Activated naive CD8-positive, alpha-beta T cell treated with anti-CD3 and anti-CD28 coated beads, Interleukin-2, amount 50 U/mL, for 16 hours (primary cell): ENCODE results near the gene ELF2.
A peak's percentile ranks its signal among the peaks of the same experiment; 100 is the strongest.
"Not testable (repeated sequence)": the region's sequence is repeated elsewhere in the genome, so short reads cannot be mapped to it uniquely, and the experiment has no call there.

Source experiments
- DNase-seq: peaks from one replicate; pipeline ENCODE4 v3.0.0-alpha.2; 2020; ENCODE audit warnings: low read depth, low spot score

ELF2 gene

GRCh38 chr4:139078926-139079325 is 98.1 kb downstream of the ELF2 start:
- no peak for DNase-seq

GRCh38 chr4:139077567-139078355 is 99.3 kb downstream of the ELF2 start:
- DNase-seq: no peak

GRCh38 chr4:139076016-139076744 is 100.8 kb downstream of the ELF2 start:
- no peak for DNase-seq

DNA sequence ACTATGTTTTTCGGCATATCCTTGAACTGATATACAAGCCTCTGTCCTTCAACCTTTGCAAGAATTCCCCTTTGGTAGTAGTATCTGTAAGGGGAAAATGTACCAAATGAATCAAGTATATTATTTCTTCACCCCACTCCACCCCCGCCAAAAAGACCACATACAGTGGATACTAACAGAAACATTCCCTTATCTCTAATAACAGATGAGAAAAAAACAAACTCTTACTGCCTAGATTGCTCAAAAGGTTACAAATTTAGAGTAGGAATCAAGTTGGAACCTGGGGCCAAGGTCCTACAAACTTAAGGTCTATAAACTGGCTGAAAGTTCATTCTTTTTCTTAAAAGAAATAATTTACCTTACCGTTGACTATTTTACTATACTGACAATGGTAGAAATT is 116.4 kb downstream of the ELF2 start:
- DNase-seq: no peak

DNA sequence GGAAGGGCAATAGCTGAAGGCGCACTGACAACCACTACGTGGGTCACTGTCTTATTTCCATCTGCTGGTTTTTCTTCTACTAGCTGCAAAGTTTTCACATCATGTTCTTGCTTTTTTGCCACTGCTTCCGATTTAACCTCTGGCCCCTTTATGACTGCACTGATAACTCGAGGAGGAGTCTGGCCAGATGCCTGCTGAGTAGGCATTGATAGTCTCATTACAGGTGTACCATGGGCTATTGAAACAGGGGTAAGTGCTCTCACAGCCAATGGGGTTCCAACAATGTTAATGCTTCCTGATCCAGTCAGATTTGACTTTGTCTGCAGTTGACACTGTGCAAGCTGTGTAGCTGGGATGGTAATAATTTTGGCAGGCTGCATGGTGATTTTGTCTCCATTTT is 118.0 kb downstream of the ELF2 start:
- DNase-seq: not testable (repeated sequence)

DNA sequence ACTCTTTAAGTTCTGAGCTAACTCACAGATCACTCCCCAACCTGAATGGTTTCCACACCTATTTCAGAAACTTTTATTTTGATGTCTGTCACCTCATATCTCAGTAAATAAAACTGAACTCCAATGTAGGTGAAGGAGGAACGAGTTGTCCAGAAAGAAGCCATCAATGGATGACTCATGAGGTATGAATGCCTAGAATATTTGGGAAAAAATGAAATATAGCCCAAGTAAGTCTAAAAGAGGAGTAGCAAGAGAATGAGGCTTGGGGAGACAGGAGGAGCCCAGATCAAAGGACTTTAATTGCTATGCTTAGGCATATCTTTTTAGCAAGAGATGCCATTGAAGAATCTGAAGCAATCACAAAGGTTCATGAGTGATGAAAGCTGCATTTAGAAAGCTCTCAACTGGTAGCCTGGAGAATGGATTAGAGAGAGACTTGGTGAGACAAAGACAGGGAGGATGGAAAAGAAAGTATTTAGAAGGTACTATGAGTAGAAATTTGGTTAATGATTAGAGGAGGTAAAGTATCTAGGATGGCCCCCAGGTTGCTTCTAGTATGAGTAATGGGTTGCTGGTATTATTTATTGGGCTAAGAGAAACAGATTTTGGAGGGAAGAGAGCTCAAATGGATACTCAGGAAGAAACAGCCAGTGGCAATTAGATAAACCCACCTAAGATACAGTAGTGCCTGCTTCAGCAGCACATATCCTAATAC is 122.1 kb downstream of the ELF2 start:
- no peak for DNase-seq

- DNase-seq: no peak
Observed at GRCh38 chr4:139053909-139054308, 123.1 kb downstream of the ELF2 start.

GRCh38 chr4:139050446-139050845 is 126.6 kb downstream of the ELF2 start:
- DNase-seq: no peak

DNA sequence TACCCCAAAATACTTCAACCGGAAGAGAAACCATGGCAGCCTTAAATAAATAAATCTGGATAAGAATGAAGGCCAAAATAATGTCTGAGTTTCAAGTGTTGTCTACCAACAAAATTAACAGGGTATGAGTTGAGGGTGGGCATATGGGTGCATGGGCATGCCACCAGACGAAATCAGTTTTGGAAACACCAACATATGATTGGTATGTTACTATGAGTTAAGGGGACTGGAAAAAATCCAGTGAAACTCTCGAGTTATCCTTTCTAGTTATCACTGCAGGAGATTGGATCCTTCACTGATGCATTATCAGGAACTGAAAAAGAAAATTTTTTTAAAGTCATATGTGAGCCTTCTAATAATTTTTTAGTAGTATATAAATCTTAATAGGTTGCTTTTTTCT is 129.0 kb downstream of the ELF2 start:
- DNase-seq: no peak

DNA sequence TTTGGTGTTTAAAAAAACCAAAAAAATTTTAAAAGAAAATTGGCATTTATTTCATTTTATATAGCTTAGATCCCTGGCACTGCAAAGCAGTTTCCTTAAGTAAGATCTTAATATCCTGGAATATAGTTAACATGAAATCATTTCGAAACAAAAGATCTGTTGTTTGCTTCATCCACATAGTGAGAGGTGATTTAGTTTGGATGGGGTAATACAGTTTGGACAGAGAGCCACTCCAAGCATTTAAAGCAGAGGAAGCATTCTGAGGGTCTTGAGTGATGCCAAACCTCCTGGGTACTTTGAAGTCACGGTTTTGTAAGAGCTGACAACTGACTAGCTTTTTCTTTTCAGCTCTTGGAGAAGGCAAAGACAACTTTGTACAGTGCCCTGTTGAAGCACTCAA is 132.7 kb downstream of the ELF2 start:
- DNase-seq: no peak

DNA sequence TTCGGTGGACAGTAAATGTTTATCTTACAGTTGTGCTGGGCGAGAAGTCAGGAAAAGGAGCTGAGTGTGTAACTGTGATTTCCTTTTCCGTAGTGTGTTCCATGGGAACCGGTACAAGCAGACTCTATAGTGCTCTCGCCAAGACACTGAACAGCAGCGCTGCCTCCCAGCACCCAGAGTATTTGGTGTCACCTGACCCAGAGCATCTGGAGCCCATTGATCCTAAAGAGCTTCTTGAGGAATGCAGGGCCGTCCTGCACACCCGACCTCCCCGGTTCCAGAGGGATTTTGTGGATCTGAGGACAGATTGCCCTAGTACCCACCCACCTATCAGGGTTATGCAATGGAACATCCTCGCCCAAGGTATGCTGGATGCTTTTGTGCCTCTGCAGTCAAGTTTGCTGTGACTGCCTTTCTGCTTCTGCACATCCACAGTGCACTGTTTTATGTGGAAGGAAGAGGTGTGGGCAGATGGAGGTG is 134.0 kb downstream of the ELF2 start:
- no peak for DNase-seq

GRCh38 chr4:139038874-139039443 is 138.1 kb downstream of the ELF2 start:
- no peak for DNase-seq

- no peak for DNase-seq
Observed at GRCh38 chr4:139036885-139037284, 140.1 kb downstream of the ELF2 start.

GRCh38 chr4:139035650-139036049 is 141.4 kb downstream of the ELF2 start:
- no peak for DNase-seq

- peak; percentile 29 for DNase-seq
Observed at GRCh38 chr4:139030614-139031235, 146.3 kb downstream of the ELF2 start.

GRCh38 chr4:139029866-139030363 is 147.1 kb downstream of the ELF2 start:
- not testable (repeated sequence) for DNase-seq

- DNase-seq: no peak
Observed at GRCh38 chr4:139028191-139028661, 148.8 kb downstream of the ELF2 start.

DNA sequence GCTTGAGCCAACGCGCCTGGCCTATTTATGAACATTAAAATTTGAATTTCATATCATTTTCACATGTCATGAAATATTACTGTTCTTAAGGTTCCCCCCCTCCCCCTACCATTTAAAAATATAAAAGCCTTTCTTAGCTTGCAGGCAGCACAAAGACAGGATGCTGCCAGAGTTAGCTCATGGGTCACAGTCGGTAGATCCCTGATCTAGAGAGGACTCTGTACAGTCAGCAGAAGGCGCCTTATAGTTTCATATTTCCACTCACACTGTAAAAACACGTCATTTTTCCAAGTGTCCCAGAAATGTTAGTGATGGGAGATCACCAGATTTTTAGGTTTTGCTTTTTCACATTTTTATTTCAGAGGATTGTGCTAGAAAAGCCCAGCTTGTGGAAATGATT is 149.2 kb downstream of the ELF2 start:
- DNase-seq: no peak

DNA sequence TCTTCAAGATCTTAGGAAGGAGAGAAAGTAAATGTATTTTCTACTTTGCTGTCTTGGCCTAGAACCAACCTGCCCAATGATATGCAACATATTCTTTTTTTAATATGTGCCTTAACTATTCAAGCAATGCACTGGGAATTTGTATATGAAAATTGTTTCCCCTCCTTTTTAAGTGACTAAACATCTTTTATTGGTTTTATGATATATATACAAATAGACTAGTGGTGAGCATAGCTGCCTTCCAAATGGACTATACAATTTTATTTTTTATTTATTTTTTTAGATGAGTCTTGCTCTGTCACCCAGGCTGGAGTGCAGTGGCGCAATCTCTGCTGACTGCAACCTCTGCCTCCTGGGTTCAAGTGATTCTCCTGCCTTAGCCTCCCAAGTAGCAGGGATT is 151.2 kb downstream of the ELF2 start:
- no peak for DNase-seq

DNA sequence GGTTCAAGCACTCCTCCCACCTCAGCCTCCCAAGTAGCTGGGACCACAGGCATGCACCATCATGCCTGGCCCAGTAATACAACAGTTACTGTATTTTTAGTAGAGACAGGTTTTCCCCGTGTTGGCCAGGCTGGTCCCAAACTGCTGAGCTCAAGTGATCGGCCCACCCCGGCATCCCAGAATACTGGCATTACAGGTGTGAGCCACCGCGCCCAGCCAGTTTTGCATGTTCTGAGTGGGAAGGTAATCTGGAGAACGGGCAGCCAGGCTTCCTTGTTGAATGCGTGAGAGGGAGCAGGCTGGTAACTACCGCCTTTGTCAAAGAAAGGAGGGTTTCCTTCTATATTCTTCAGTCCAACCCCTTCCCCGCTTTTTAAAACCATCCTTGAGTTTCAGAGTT is 152.3 kb downstream of the ELF2 start:
- DNase-seq: no peak

DNA sequence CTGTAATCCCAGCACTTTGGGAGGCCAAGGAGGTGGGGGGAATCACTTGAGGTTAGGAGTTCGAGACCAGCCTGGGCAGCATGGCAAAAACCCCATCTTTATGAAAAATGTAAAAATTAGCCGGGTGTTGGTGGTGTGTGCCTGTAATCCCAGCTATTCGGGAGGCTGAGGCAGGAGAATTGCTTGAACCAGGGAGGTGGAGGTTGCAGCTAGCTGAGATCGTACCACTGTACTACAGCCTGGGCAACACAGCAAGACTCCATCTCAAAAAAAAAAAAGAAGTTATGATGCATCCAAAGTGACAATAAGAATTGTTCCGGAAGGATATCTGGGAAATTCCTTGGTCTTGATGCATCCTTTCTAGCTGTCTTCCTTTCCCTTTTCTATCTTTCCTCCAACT is 154.2 kb downstream of the ELF2 start:
- DNase-seq: no peak
